HG03066 (cell line): ENCODE data around the gene APPBP2.
"Not testable (repeated sequence)": the region's sequence is repeated elsewhere in the genome, so short reads cannot be mapped to it uniquely, and the experiment has no call there.

Source experiments
- ATAC-seq: cut with Tn5 transposase; IDR thresholded peaks from one replicate; pipeline ENCODE4 v1.9.1; 2021; ENCODE audit warnings: low read depth; ENCODE audit not compliant: unreplicated experiment

The APPBP2 gene

GRCh38 chr17:60525685-60526514 lies at the start of gene APPBP2:
Gene APPBP2, minus strand, starts transcription at chr17:60526242. Its CDS starts 311 bp downstream, at chr17:60525931.
- peak; percentile 86 for ATAC-seq

- ATAC-seq: no peak
Observed at GRCh38 chr17:60573236-60574051, 47.4 kb upstream of the APPBP2 start.

- ATAC-seq: no peak
Observed at GRCh38 chr17:60565233-60565632, 39.2 kb upstream of the APPBP2 start.

GRCh38 chr17:60563743-60564142 lies 37.7 kb upstream of the APPBP2 start:
- no peak for ATAC-seq

GRCh38 chr17:60562421-60562820 lies 36.4 kb upstream of the APPBP2 start:
- no peak for ATAC-seq

- no peak for ATAC-seq
Observed at GRCh38 chr17:60560860-60561257, 34.8 kb upstream of the APPBP2 start.

- ATAC-seq: no peak
Observed at GRCh38 chr17:60559995-60560859, 34.2 kb upstream of the APPBP2 start.

GRCh38 chr17:60559659-60559994 lies 33.6 kb upstream of the APPBP2 start:
- ATAC-seq: no peak

GRCh38 chr17:60557805-60558204 lies 31.8 kb upstream of the APPBP2 start:
- no peak for ATAC-seq

- no peak for ATAC-seq
Observed at GRCh38 chr17:60555786-60556185, 29.7 kb upstream of the APPBP2 start.

- no peak for ATAC-seq
Observed at GRCh38 chr17:60554377-60554788, 28.3 kb upstream of the APPBP2 start.

- ATAC-seq: not testable (repeated sequence)
Observed at GRCh38 chr17:60552255-60552654, 26.2 kb upstream of the APPBP2 start.

- ATAC-seq: no peak
Observed at GRCh38 chr17:60548990-60549389, 22.9 kb upstream of the APPBP2 start.

GRCh38 chr17:60545465-60546191 lies 19.6 kb upstream of the APPBP2 start:
- no peak for ATAC-seq

GRCh38 chr17:60542071-60542470 lies 16.0 kb upstream of the APPBP2 start:
- ATAC-seq: no peak

- ATAC-seq: no peak
Observed at GRCh38 chr17:60540460-60540859, 14.4 kb upstream of the APPBP2 start.

GRCh38 chr17:60539807-60540206 lies 13.8 kb upstream of the APPBP2 start:
- no peak for ATAC-seq

GRCh38 chr17:60538726-60539125 lies 12.7 kb upstream of the APPBP2 start:
- no peak for ATAC-seq

GRCh38 chr17:60535382-60536279 lies 9.6 kb upstream of the APPBP2 start:
- ATAC-seq: no peak
